HG03558 (cell line): ENCODE data around the gene LCE1D.

Experiments used
- ATAC-seq: cut with Tn5 transposase; IDR thresholded peaks from one replicate; pipeline ENCODE4 v1.9.1; 2021; ENCODE audit warnings: moderate number of reproducible peaks; ENCODE audit not compliant: unreplicated experiment; ENCODE audit errors: extremely low read depth

Gene LCE1D

DNA sequence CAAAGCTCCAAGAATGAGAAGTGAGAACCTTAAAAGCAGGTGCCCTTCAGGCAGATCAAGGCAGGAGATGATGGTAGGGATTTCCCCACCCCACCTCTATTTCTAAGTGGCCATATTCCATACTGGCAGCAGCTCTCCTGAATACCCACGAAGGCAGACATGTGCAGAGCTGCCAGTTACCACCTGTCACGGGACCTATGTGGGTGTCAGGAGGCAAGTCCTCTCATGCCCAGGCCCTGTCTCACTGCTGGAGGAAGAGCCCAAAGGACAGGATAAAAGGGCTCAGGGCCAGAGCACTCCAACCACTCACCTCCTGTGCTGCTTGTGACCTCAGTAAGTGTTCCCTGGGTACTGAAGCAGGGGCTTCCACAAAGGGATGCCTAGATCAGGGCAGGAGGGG is 14.5 kb downstream of the LCE1D start:
- no peak for ATAC-seq

DNA sequence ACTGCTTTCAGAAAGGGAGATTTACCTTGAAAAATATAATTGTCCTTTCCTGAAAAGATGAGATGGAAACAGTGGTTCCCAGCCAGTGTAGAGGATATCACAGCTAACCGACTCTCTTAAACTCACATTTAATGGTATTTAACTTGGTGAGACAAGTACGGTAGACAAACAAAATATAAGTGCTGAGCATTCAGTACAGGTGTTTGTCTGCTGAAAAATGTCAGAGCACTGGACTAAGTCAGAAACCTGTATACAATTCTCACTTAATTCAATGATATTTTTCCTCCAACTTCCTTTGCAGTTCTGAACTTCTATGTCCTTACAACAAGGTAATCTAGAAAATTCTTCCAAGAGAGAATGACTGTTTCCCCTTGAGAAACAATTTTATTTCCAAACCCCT is 15.2 kb downstream of the LCE1D start, which contains the start of gene LCE1B:
TSS of gene LCE1B (plus strand) at position 301 of the 400 bp plus-strand sequence. CDS start 476 bp downstream, outside the sequence.
- ATAC-seq = no peak

DNA sequence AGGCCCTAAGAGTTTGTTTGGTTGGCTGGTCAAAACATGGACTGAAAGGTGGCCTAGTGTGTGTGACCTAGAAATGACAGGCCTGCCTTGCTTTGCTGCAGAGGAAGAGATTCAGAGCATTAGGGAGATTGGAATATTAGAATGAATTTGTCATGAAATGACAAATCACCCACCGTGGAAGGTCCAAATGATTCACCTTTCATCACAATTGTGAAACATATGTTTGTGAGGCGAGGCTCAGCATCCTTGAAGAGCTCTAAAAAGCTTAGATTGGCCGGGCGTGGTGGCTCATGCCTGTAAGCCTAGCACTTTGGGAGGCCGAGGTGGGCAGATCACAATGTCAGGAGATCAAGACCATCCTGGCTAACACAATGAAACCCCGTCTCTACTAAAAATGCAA is 20.8 kb downstream of the LCE1D start:
- ATAC-seq = no peak

DNA sequence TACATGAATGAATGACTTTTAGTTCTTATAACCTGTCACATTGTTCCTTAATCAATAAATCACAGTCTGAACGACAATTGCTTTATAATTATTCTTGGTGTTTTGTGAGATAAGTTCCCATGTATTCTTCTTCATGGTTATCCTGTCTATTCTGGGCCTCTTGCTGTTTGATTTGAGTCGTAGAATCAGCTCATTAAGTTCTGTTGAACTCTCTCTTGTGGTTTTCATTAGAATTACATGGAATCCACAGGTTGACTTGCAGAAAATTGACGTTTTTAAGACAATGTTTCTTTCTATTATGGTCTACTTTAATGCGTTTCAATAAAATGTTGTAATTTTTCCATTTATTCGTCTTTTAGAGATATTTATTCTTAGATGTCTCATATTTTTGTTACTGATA is 26.8 kb downstream of the LCE1D start:
- no peak for ATAC-seq

DNA sequence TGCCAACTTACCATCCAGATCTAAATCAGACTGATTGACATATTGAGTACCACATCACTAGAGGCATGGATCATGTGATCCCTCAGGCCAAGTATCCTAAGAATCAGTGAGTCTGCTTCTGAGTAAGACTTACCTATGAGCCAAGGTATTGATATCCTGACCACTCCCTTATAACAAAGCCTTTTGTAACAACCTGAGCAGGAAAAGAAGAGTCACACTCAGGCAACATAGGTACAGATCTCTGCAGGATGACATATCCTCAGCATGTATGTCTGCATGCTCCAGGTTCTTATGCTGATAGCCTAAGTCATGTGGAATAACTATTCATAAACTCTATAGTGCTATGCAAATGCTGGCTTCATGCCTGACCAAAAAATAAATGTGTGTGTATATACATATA is 28.4 kb downstream of the LCE1D start:
- no peak for ATAC-seq

DNA sequence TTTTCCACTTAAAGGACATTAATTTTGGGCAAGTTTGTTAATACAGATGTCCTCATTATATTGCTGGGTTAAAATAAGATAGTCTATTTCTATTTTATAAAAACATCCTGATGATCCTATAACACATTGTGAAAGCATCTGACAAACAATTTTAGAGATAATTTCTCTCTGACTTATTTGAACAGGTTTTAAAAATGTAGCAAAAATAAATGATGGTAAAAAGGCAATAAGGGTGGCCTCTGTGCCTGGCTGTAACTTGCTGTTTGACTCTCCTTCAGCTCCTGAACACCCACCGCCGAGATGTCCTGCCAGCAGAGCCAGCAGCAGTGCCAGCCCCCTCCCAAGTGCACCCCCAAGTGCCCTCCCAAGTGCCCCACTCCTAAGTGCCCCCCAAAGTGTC is 30.7 kb downstream of the LCE1D start, which contains the start of gene LCE1A:
TSS of gene LCE1A (plus strand) at position 301 of the 400 bp plus-strand sequence. CDS start at position 301, 0 bp downstream.
- ATAC-seq = no peak

DNA sequence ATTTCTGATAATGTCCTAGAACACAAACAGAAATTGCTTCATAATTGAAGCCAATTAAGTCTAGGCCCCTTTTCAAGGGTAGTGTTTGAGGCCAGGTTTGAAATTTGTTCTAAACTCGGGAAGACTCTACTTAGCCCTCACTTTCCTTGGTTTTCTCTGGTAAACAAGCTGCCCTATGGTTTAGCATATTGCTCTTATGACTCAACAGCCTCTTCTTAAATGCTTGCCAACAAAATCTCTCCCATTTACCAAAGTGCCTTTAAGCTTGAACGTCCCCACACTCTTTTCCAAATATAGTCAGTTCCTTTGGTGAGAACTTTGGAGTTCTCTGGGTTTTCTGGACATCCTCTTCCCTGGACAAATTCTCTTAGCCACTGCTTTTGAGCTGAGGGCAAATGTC is 40.3 kb downstream of the LCE1D start:
- no peak for ATAC-seq

DNA sequence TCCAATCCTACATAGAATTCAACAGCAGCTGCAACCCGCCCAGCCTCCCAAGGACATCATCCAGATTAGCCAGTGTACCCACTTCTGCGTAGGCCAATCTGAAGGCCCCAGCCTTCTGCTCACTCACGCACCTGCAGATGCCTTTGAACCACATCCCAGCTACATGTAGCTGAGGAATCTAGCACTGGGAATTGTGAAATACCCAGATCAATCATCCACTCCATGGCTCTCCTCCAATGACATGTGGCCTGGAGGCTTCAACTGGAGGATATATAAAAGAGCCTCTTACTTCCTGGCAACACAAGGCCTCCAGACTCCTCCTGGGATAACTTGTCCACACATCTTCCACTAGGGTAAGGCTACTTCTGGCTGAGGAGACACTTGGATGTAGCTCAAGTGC is 46.0 kb downstream of the LCE1D start, which contains the start of gene LCE6A:
TSS of gene LCE6A (plus strand) at position 301 of the 400 bp plus-strand sequence. CDS start 665 bp downstream, outside the sequence.
- ATAC-seq = no peak
